Parathyroid adenoma (tissue), 2 donors: Measurements from ENCODE around the gene RBM33.

Source experiments
- H2AFZ ChIP-seq: fragments of 300-600 bp; sonication (generic); one replicate; pipeline ENCODE4 v1.7.0; 2017; ENCODE audit warnings: antibody characterized with exemption, mild to moderate bottlenecking
- H3K27ac ChIP-seq: fragments of 300-600 bp; sonication (generic); one replicate; pipeline ENCODE4 v1.7.0; 2017
- H3K27me3 ChIP-seq: fragments of 300-600 bp; sonication (generic); one replicate; pipeline ENCODE4 v1.7.0; 2017; ENCODE audit warnings: low read length; ENCODE audit not compliant: control insufficient read depth, insufficient read depth
- H3K36me3 ChIP-seq: fragments of 300-600 bp; sonication (generic); one replicate; pipeline ENCODE4 v1.7.0; 2017; ENCODE audit warnings: low read length; ENCODE audit not compliant: control insufficient read depth, insufficient read depth
- H3K4me1 ChIP-seq: fragments of 300-600 bp; sonication (generic); one replicate; pipeline ENCODE4 v1.7.0; 2017; ENCODE audit warnings: control low read depth
- H3K4me2 ChIP-seq: fragments of 300-600 bp; sonication (generic); one replicate; pipeline ENCODE4 v1.7.0; 2017; ENCODE audit warnings: low read length
- H3K4me3 ChIP-seq: fragments of 300-600 bp; sonication (generic); one replicate; pipeline ENCODE4 v1.7.0; 2017; ENCODE audit warnings: low read depth, low read length
- H3K79me2 ChIP-seq: fragments of 300-600 bp; sonication (generic); one replicate; pipeline ENCODE4 v1.7.0; 2017; ENCODE audit warnings: control low read depth
- H3K9ac ChIP-seq: fragments of 300-600 bp; sonication (generic); one replicate; pipeline ENCODE4 v1.7.0; 2017; ENCODE audit warnings: mild to moderate bottlenecking
- H3K9me3 ChIP-seq: fragments of 300-600 bp; sonication (generic); one replicate; pipeline ENCODE4 v1.7.0; 2017; ENCODE audit warnings: low read length; ENCODE audit not compliant: control insufficient read depth
- TF ChIP-seq, protein P1 (sequence below): fragments of 300-600 bp; sonication (generic); IDR thresholded peaks from one replicate; pipeline ENCODE4 v1.7.0; 2017; ENCODE audit warnings: antibody characterized with exemption, mild to moderate bottlenecking
- donor health status: primary hyperparathyroidism.

RBM33 gene

DNA sequence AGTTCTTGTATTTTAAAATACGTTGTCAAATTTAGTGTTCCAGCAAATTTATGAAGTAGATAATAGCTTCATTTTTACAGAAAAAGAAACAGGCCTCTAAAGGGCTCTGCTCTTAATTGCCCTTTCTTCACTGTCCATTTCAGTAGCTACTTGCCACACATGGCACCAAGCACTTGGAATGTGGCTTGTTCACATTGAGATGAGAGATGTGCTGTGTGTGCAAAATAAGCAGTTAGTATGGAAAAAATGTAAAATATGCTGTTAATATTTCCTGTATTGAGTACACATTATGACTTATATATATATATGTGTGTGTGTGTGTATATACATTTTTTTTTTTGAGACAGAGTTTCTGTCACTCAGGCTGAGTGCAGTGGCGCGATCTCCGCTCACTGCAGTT lies 19.5 kb downstream of the RBM33 start:
- H3K36me3 ChIP-seq = no peaks in the 10 kb centered on the region
- H3K4me3 ChIP-seq = no peak overlapping the region
- peaks cover 8% of the 10 kb centered on the region for H3K4me1 ChIP-seq
- no peaks in the 10 kb centered on the region for H3K9me3 ChIP-seq
- TF ChIP-seq, protein P1, sequence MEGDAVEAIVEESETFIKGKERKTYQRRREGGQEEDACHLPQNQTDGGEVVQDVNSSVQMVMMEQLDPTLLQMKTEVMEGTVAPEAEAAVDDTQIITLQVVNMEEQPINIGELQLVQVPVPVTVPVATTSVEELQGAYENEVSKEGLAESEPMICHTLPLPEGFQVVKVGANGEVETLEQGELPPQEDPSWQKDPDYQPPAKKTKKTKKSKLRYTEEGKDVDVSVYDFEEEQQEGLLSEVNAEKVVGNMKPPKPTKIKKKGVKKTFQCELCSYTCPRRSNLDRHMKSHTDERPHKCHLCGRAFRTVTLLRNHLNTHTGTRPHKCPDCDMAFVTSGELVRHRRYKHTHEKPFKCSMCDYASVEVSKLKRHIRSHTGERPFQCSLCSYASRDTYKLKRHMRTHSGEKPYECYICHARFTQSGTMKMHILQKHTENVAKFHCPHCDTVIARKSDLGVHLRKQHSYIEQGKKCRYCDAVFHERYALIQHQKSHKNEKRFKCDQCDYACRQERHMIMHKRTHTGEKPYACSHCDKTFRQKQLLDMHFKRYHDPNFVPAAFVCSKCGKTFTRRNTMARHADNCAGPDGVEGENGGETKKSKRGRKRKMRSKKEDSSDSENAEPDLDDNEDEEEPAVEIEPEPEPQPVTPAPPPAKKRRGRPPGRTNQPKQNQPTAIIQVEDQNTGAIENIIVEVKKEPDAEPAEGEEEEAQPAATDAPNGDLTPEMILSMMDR = no peak
- no peak overlapping the region for H3K27ac ChIP-seq
- H3K9ac ChIP-seq = no peak overlapping the region
- no peaks in the 10 kb centered on the region for H3K27me3 ChIP-seq
- H2AFZ ChIP-seq = no peak overlapping the region
- H3K4me2 ChIP-seq = no peak overlapping the region
- H3K79me2 ChIP-seq = peaks cover 82% of the 10 kb centered on the region

DNA sequence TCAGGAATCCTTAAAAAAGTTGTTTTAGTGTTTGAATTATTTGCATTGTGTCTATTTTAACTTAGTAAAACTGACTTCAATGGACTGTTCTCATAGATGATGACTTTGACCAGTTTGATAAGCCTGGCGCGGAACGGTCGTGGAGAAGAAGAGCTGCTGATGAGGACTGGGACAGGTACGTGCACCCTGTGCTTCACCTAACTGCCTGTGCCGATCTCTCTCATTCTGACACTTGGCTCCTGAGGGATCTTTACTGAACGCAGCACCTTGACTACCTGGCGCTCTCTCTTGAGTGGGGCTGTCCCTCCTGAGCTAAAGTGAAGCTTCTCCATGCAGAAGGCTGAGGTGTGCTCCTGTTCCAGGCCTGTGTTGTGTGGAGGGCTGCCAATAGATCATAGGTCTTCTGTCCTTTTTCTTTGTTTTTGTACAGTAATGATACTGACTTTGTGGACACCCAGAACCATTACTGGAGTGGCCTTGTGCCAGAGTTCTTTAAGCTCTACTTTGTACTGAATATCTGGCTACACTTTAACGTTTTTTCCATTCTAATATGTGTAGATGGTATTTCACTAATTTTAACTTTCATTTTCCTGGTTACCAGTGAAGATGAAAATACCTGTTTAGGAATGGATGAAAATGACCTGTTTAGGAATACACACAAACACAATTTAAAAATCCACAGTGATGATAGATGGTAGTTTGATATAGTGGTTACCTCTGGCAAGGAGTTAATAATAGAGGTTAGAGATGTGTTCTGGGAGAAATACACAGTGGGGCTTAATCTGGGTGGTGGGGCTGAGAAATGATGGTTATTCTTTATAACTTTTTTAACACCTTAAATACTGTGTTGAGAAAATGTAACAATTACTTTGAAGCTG lies 20.9 kb downstream of the RBM33 start:
- Histone ChIP-seq H3K27ac (no peak overlapping the region), H3K4me1 (peaks cover 8% of the 10 kb centered on the region)

DNA sequence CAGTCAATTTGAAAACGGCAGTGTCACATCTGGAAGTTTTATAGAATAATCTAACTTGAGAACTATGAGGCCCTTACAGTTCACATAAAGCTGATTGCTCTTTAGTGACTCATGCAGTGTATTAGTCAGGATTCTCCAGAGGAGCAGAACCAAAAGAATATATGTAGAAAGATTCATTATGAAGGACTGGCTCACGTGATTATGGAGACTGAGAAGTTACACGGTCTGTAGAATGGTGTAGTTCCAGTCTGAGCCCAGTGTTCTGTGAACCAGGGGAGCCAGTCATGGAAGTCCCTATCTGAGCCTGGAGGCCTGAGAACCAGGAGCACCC lies 21.5 kb downstream of the RBM33 start:
- no peaks in the 10 kb centered on the region for H3K36me3 ChIP-seq

More for the DNA sequence above, 20.9 kb downstream of the RBM33 start:
- Histone ChIP-seq H2AFZ (no peak overlapping the region), H3K9ac (no peak overlapping the region), H3K4me2 (no peak overlapping the region), H3K4me3 (no peak overlapping the region), H3K9me3 (no peaks in the 10 kb centered on the region), H3K36me3 (no peaks in the 10 kb centered on the region), H3K79me2 (peaks cover 76% of the 10 kb centered on the region), H3K27me3 (no peaks in the 10 kb centered on the region)
- TF ChIP-seq, protein P1 = no peak

DNA sequence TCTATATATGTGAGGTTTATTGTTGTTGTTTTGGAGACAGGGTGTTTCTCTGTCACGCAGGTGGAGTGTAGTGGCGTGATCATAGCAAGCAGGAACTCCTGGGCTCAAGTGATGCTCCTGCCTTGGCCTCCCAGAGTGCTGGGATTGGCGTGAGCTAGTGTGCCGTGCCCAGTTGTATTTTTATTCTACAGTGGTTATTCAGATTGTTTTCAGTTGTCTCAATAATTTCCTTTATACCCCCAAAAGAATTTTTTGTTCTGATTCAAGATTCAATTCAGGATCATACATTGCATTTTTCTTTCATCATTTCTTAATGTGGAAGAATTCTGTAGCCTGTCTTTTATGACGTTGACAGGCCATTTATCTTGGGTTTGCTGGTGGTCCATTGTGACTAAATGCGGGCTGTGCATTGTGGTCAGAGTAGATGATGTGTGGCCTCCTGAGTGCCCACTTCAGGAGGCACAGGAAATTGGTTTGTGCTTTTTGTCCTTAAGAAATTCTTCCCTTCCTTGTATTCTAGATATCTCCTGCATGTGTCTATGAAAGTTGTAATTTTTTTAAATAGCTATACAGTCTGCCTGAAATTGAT lies 22.9 kb downstream of the RBM33 start:
- TF ChIP-seq, protein P1 = no peak
- H3K4me2 ChIP-seq = no peak overlapping the region
- H3K27ac ChIP-seq = no peak overlapping the region
- H3K36me3 ChIP-seq = no peaks in the 10 kb centered on the region
- no peaks in the 10 kb centered on the region for H3K27me3 ChIP-seq
- no peak overlapping the region for H3K4me3 ChIP-seq
- peaks cover 64% of the 10 kb centered on the region for H3K79me2 ChIP-seq
- H3K9ac ChIP-seq = no peak overlapping the region
- no peaks in the 10 kb centered on the region for H3K9me3 ChIP-seq
- no peak overlapping the region for H2AFZ ChIP-seq
- H3K4me1 ChIP-seq = peaks cover 8% of the 10 kb centered on the region

More for the DNA sequence above, 21.5 kb downstream of the RBM33 start:
- H3K9ac ChIP-seq = no peak overlapping the region
- no peak overlapping the region for H3K27ac ChIP-seq
- no peak overlapping the region for H2AFZ ChIP-seq
- no peaks in the 10 kb centered on the region for H3K9me3 ChIP-seq
- TF ChIP-seq, protein P1 = no peak
- H3K4me3 ChIP-seq = no peak overlapping the region
- H3K27me3 ChIP-seq = no peaks in the 10 kb centered on the region
- H3K79me2 ChIP-seq = peaks cover 73% of the 10 kb centered on the region
- no peak overlapping the region for H3K4me2 ChIP-seq
- peaks cover 8% of the 10 kb centered on the region for H3K4me1 ChIP-seq
